KOPT-K1 (cell line): ENCODE measurements around the gene CSRP3.

Source experiments
- H3K27ac ChIP-seq: fragments of 200-600 bp; sonication (generic); 2 replicates; pipeline ENCODE4 v1.5.1; 2016; ENCODE audit warnings: antibody characterized with exemption, mild to moderate bottlenecking, low read depth, low read length; ENCODE audit not compliant: poor library complexity, severe bottlenecking
- H3K36me3 ChIP-seq: fragments of 200-600 bp; sonication (generic); 2 replicates; pipeline ENCODE4 v1.5.1; 2017; ENCODE audit warnings: antibody characterized with exemption, mild to moderate bottlenecking, low read length, moderate library complexity; ENCODE audit not compliant: insufficient read depth
- H3K9me3 ChIP-seq: fragments of 200-600 bp; sonication (generic); 2 replicates; pipeline ENCODE4 v1.5.1; 2017; ENCODE audit warnings: antibody characterized with exemption, low read length, mild to moderate bottlenecking; ENCODE audit not compliant: insufficient read depth, poor library complexity, severe bottlenecking

Gene CSRP3

GRCh38 chr11:19134004-19134403, 67.8 kb downstream of the CSRP3 start:
- Histone ChIP-seq H3K36me3 (peaks cover 21% of the 10 kb centered on the region), H3K9me3 (peaks cover 46% of the 10 kb centered on the region), H3K27ac (no peak overlapping the region)
